CD1c-positive myeloid dendritic cell (primary cell): ENCODE measurements around the gene ZNF346.

ENCODE experiments used
- DNase-seq: peaks from one replicate; pipeline ENCODE4 v3.0.0-alpha.2; 2016; ENCODE audit errors: extremely low spot score

The ZNF346 gene

GRCh38 chr5:177116631-177117373, 94.3 kb downstream of the ZNF346 start:
- DNase-seq, result peak; percentile 86

- DNase-seq, result no peak
Observed at GRCh38 chr5:177117441-177118045, 95.0 kb downstream of the ZNF346 start.

DNA sequence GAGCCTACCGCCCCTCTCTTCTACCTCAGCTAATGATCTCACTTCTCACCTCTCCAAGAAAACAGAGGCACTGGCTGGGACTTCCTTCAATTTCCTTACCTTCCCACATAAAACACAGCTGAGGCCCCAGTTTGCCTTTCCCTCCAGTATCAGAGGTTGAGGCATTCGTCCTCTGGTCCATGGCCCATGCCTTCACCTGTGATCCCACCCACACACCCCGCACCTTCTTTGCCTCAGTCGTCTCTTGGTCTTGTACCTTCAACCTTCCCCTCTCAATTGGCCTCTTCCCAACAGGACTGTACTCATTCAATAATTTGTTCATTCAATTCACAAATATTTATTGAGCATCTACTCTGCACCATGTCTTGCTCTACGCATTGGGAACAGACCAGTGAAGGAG, 100.1 kb downstream of the ZNF346 start:
- DNase-seq, result no peak

DNA sequence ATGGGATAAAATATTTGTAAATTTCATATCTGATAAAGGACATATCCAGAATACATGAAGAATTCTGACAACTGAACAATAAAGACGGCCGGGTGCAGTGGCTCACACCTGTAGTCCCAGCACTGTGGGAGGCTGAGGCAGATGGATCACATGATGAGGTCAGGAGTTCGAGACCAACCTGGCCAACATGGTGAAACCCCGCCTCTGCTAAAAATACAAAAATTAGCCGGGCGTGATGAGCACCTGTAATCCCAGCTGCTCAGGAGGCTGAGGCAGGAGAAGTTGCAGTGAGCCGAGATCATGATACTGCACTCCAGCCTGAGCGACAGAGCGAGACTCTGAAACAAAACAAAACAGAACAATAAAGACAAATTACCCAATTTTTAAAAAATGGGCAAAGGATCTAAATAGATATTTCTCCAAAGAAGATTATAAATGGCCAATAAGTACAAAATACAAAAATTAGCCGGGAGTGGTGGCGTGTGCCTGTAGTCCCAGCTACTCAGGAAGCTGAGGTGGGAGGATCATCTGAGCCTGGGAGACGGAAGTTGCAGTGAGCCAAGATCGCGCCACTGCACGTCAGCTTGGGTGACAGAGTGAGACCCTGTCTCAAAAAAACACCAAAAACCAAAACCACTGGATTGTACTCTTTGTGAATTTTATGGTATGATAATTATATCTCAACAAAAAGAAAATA, 101.4 kb downstream of the ZNF346 start:
- DNase-seq, result no peak

DNA sequence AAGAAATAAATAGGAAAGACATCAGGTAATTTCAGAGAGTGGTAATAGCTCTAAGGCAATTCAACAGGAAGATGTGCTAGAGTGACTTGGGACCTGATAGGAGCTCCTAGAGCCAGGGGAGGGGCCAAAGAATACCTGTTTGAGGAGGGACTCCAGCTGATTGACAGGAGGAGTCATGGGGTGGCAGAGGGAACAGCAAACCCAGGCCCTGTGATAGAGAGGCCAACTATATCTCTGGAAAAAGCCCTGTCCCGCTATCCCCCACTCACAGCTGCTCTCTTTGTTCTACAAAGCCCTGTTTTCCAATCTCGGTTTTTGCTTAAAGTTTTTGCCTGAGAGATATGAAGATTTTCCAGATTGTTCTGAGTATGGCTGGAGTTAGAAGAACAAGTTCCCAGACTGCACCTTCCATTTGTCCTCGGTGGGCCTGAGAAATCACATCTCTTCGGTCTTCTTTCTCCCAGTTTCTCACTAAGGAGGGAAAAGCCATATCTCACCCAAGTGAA, 102.0 kb downstream of the ZNF346 start:
- DNase-seq, result no peak

- no peak for DNase-seq
Observed at GRCh38 chr5:177126771-177127170, 104.3 kb downstream of the ZNF346 start.

DNA sequence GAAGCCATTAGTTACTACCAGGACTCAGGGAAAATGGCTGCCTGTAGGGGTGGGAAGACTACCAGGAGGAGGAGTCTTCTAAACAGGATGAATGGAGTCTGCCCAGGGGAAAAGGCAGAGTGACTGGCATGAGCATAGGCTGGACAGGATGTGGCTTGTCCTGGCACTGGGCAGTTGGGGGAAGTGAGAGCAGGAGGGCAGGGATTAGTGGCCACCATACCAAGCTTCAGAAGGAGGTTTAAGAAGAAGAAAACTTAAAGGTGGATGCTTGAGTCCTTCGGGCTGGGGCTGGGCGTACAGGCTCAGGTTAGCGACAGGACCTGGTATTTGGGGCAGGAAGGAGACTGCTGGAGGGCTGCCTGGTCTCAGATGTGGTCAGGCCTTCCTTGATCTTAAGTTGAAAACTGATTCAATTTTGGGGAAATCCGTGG, 106.1 kb downstream of the ZNF346 start:
- DNase-seq, result peak; percentile 24

- DNase-seq, result no peak
Observed at GRCh38 chr5:177130211-177131018, 107.9 kb downstream of the ZNF346 start.
